Measurements from ENCODE around the gene ARSB.

The ARSB gene

GRCh38 chr5:78907255-78907891 is 77.7 kb downstream of the ARSB start:
- peak; percentile 68 to 88 for DNase-seq (ENCODE audit: low read depth in 1 of 2, low spot score in 1 of 2)
- Histone ChIP-seq H3K27ac (replicated peaks) (peak overlapping the region; percentile 85), H3K27me3 (ENCODE audit: insufficient read depth, poor library complexity, severe bottlenecking) (no peaks in the 10 kb centered on the region), H3K4me3 (replicated peaks; ENCODE audit: insufficient read depth, low read length) (no peak overlapping the region)
- peak; percentile 81 for TF ChIP-seq POLR2AphosphoS5 (IDR thresholded peaks at IDR 0.05; ENCODE audit: low read depth)
- no peak for TF ChIP-seq REST (IDR thresholded peaks at IDR 0.05; ENCODE audit: insufficient replicate concordance, low read depth)

GRCh38 chr5:78905084-78905938 is 79.8 kb downstream of the ARSB start:
- Histone ChIP-seq H3K27ac (replicated peaks) (peak overlapping the region; percentile 85), H3K27me3 (ENCODE audit: insufficient read depth, poor library complexity, severe bottlenecking) (no peaks in the 10 kb centered on the region), H3K4me3 (replicated peaks; ENCODE audit: insufficient read depth, low read length) (no peak overlapping the region)
- TF ChIP-seq POLR2AphosphoS5 (IDR thresholded peaks at IDR 0.05; ENCODE audit: low read depth) (no peak), SPI1 (IDR thresholded peaks at IDR 0.05; ENCODE audit: borderline replicate concordance, low read depth) (peak; percentile 78; the same call in 1 of the 2 replicates), GABPA (IDR thresholded peaks at IDR 0.05; ENCODE audit: low read depth) (no peak), CTCF (IDR thresholded peaks at IDR 0.05; ENCODE audit: insufficient read depth, low read length) (no peak), REST (IDR thresholded peaks at IDR 0.05; ENCODE audit: insufficient replicate concordance, low read depth) (no peak)
- peak in 1 of 2 experiments; percentile 87 for DNase-seq (ENCODE audit: low read depth in 1 of 2, low spot score in 1 of 2)

GRCh38 chr5:78903861-78904260 is 81.2 kb downstream of the ARSB start:
- Histone ChIP-seq H3K27ac (replicated peaks) (peak overlapping the region; percentile 85), H3K27me3 (ENCODE audit: insufficient read depth, poor library complexity, severe bottlenecking) (no peaks in the 10 kb centered on the region), H3K4me3 (replicated peaks; ENCODE audit: insufficient read depth, low read length) (no peak overlapping the region)
- TF ChIP-seq POLR2AphosphoS5 (IDR thresholded peaks at IDR 0.05; ENCODE audit: low read depth) = no peak
- TF ChIP-seq SPI1 (IDR thresholded peaks at IDR 0.05; ENCODE audit: borderline replicate concordance, low read depth) = no peak
- no peak for TF ChIP-seq GABPA (IDR thresholded peaks at IDR 0.05; ENCODE audit: low read depth)
- TF ChIP-seq REST (IDR thresholded peaks at IDR 0.05; ENCODE audit: insufficient replicate concordance, low read depth) = no peak
- no peak for TF ChIP-seq CTCF (IDR thresholded peaks at IDR 0.05; ENCODE audit: insufficient read depth, low read length)
- DNase-seq (ENCODE audit: low read depth in 1 of 2, low spot score in 1 of 2) = no peak
